Measurements from ENCODE around the gene DLX3. TPM values are rescaled to one million over a fixed set of nuclear protein-coding genes. Genes with fewer than 3 reads are reported as not detected.
A peak's percentile ranks its signal among the peaks of the same experiment; 100 is the strongest.

DLX3 gene
- total RNA-seq, 1 donor from 2014 or later: not detected

DNA sequence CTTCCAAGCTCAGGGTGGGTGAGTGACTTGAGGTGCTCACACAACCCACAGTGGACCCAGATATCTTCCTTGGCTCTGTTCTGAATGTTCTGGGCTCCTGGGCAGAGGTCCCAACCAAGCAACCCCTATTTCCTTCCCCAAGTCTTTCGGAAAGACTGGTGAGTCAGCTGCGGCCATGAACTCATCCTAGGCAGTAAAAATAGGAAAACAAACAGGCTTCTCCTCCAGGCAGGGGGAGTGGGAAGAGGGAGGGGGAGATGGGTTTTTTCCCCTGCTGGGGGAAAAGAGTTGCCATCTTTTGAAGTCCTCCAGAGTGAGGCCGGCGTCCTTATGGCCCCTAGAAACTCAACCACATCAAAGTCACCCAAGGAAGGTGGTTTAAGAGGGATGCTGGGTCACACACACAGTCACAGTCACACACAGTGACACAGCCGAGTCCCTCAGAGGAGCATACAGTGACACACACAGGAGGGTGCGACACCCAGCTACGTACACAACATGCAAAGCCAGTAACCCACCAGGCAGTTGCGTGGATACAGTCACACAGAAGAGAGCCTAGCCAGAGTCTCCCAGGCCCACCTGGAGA lies 42.0 kb downstream of the DLX3 start:
- intact Hi-C loops (cut with micrococcal nuclease): loop anchor here (1.0 kb wide), 1 partner anchor 45 kb away; no protein-coding TSS in a partner anchor
- POLR2A ChIA-PET: interaction anchor here (0.6 kb wide), 1 partner anchor 50 kb away, joined by 11 read pairs; no protein-coding TSS in a partner anchor
- ATAC-seq (ENCODE audit: low read depth): no peak
- CTCF ChIA-PET: interaction anchor here (0.9 to 3.8 kb wide), 6 partner anchors 11 to 45 kb away, joined by 3 to 40 read pairs (median 4); partner anchors contain the start of gene DLX3
- H3K4me3 Mint-ChIP-seq: no peak overlapping the region
- no peaks in the 10 kb centered on the region for H3K36me3 Mint-ChIP-seq (ENCODE audit: low read depth)
- H3K27me3 Mint-ChIP-seq: peaks cover 52% of the 10 kb centered on the region
- no peaks in the 10 kb centered on the region for H3K4me1 Mint-ChIP-seq
- no peaks in the 10 kb centered on the region for H3K9me3 Mint-ChIP-seq
- no peak overlapping the region for H3K27ac Mint-ChIP-seq
- DNase-seq: no peak
- TF ChIP-seq, protein P1, sequence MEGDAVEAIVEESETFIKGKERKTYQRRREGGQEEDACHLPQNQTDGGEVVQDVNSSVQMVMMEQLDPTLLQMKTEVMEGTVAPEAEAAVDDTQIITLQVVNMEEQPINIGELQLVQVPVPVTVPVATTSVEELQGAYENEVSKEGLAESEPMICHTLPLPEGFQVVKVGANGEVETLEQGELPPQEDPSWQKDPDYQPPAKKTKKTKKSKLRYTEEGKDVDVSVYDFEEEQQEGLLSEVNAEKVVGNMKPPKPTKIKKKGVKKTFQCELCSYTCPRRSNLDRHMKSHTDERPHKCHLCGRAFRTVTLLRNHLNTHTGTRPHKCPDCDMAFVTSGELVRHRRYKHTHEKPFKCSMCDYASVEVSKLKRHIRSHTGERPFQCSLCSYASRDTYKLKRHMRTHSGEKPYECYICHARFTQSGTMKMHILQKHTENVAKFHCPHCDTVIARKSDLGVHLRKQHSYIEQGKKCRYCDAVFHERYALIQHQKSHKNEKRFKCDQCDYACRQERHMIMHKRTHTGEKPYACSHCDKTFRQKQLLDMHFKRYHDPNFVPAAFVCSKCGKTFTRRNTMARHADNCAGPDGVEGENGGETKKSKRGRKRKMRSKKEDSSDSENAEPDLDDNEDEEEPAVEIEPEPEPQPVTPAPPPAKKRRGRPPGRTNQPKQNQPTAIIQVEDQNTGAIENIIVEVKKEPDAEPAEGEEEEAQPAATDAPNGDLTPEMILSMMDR (IDR thresholded peaks at IDR 0.05): no peak

DNA sequence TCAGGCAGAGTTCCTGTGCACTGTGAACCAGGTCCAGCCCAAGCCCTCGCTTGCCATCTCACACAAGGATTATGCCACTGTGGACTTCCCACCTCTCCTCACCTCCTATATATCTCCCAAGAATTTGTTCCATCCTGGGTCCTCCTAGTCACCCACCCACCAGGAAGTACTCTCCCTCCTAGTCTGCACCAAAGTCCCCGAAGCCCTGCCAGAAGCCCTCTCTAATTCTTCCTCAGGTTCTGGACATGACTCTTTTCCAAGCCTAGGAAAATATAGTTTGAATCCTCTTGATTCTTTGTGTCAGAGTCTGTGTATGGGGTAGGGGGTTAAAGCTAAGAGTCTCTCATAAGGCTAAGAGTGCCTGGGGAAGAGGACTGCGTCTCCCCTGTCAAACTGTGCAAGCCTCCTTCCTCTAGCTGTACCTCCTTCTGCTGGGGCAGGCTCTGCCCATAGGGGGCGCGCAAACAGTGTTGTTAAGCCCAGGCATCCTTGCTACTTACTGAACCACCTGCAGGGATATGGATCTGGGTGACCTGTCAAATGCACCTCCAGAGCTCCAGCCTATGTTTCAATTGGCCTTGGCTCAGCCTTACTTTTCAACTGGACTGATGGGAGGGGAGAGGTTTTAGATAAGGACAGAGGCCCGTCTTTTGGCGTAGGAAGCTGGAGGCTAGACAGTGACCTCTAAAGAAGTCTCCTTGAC lies 42.7 kb downstream of the DLX3 start:
- Mint-ChIP-seq H3K36me3 (ENCODE audit: low read depth) (no peaks in the 10 kb centered on the region), H3K27me3 (peaks cover 54% of the 10 kb centered on the region), H3K4me1 (no peaks in the 10 kb centered on the region), H3K4me3 (no peak overlapping the region), H3K27ac (no peak overlapping the region), H3K9me3 (no peaks in the 10 kb centered on the region)
- ChIA-PET POLR2A (interaction anchor here (0.6 kb wide), 1 partner anchor 50 kb away, joined by 11 read pairs; no protein-coding TSS in a partner anchor), CTCF (interaction anchor here (0.9 to 3.8 kb wide), 7 partner anchors 12 to 72 kb away, joined by 3 to 40 read pairs (median 4); partner anchors contain the start of gene DLX3)
- DNase-seq (peak; percentile 44), ATAC-seq (ENCODE audit: low read depth) (peak; percentile 68)
- intact Hi-C loops (cut with micrococcal nuclease): loop anchor here (1.0 kb wide), 1 partner anchor 46 kb away; no protein-coding TSS in a partner anchor
- TF ChIP-seq, protein P1 (IDR thresholded peaks at IDR 0.05): no peak

DNA sequence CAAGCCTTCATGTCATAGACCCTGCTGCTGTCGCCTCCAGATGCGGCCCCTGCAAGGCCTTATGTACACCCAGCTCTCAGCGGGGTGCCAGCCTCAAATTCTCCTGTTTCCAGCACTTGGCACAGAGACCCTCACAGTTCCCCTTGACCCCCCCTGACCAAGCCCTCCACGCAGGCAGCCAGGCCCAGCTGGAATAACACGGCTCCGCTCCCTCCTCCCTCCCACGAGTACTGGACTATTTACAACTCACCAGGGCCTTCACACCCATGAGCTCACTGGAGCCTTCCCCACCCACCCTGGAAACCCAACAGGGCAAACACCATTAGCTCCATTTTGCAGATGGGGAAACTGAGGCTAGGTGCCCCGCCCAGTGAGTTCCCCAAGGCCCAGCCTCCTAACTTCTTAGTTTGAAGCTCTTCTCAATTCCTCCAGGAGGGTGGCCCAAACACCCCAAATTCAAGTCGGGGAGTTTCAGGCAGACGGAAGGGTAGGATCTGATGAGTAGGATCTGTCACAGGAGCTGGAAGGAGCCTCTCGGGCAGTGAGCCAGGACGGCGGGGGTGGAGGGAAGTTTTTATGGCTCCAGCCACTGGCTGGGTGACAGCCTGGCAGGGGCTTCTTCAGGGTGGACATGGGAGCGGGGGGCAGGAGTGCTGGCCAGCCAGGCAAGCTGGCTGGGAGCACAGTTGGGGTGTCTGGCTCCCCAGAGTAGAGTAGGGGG lies 43.5 kb downstream of the DLX3 start:
- intact Hi-C loops (cut with micrococcal nuclease): loop anchor here (1.0 kb wide), 1 partner anchor 47 kb away; no protein-coding TSS in a partner anchor
- Mint-ChIP-seq H3K27ac (no peak overlapping the region), H3K27me3 (peaks cover 49% of the 10 kb centered on the region), H3K4me3 (no peak overlapping the region), H3K36me3 (ENCODE audit: low read depth) (no peaks in the 10 kb centered on the region), H3K4me1 (no peaks in the 10 kb centered on the region), H3K9me3 (no peaks in the 10 kb centered on the region)
- ChIA-PET POLR2A (no interaction called here), CTCF (interaction anchor here (1.1 to 3.8 kb wide), 3 partner anchors 25 to 71 kb away, joined by 3 to 40 read pairs (median 4); no protein-coding TSS in a partner anchor)
- DNase-seq (no peak), ATAC-seq (ENCODE audit: low read depth) (no peak)
- TF ChIP-seq, protein P1 (IDR thresholded peaks at IDR 0.05): no peak

DNA sequence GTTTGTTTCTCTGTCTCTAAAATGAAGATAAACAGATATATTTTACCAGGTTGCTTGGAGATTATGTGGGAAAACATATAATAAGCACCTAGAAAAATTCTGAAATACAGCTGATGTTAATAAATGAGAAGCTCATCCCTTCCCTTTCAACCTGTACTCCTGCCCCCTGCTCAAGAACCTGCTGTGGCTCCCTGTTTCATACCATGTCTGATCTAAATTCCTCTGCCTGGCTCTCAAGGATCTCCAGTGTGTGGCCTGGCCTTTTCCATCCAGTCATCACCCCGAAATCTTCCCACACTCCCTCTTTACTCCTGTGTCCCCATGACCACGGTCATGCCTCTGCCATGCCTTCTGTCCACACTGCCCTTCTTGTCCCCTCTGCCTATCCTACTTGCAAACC lies 45.4 kb downstream of the DLX3 start:
- intact Hi-C loops (cut with micrococcal nuclease): no loop called here
- DNase-seq (no peak), ATAC-seq (ENCODE audit: low read depth) (no peak)
- peaks cover 56% of the 10 kb centered on the region for H3K27me3 Mint-ChIP-seq
- ChIA-PET CTCF (no interaction called here), POLR2A (no interaction called here)
- TF ChIP-seq, protein P1 (IDR thresholded peaks at IDR 0.05): no peak
- no peak overlapping the region for H3K27ac Mint-ChIP-seq
- H3K4me3 Mint-ChIP-seq: no peak overlapping the region
- no peaks in the 10 kb centered on the region for H3K36me3 Mint-ChIP-seq (ENCODE audit: low read depth)
- H3K4me1 Mint-ChIP-seq: no peaks in the 10 kb centered on the region
- H3K9me3 Mint-ChIP-seq: no peaks in the 10 kb centered on the region
